ENCODE data around the gene ALG9.
"Not testable (repeated sequence)": the region's sequence is repeated elsewhere in the genome, so short reads cannot be mapped to it uniquely, and the experiment has no call there.

The ALG9 gene

DNA sequence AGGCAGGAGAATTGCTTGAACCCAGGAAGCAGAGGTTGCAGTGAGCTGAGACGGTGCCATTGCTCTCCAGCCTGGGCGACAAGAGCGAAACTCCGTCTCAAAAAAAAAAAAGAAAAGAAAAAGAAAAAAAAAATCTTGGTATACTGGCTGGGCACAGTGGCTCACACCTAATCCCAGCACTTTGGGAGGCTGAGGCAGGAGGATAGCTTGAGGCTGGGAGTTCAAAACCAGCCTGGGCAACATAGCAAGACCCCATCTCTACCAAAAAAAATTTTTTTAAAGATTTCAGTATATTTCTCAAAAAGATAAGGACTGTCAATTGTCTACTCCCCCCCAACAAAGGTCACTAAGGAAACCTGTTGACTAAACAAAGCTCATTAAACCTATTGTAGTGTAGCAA, 13.7 kb upstream of the ALG9 start:
- DNase-seq (ENCODE audit: low read depth in 2 of 2, low spot score in 1 of 2) = not testable (repeated sequence)

DNA sequence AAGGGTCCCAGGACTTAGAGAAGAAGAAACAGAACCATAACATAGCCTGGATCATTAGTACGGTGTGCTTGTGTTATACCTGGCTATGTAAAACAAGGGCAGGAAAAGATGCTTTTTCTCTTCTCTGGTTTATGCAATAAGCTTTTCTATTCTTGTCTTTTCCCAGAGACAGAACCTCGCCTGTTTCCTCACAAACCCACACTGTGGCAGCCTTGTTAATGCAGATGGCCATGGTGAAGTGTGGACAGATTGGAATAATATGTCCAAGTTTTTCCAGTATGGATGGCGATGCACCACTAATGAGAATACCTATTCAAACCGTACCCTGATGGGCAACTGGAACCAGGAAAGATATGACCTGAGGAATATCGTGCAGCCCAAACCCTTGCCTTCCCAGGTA, 10.8 kb upstream of the ALG9 start:
- DNase-seq (ENCODE audit: low read depth in 2 of 2, low spot score in 1 of 2) = no peak

DNA sequence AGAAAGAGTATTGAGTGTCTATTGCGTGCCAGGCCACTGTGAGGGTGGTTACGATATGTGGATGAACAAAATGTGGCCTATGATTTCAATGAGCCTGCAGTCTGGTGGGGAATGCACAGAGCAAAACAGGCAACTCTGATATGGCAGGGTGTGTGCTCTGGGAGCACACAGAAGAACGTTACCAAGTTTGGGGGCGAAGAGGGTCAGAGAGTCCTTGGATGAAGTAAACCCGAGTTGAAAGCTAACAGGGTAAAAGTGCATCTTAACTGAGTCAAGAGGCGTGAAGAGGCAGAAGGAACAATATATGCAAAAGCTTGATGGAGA, 8.2 kb upstream of the ALG9 start:
- no peak for DNase-seq (ENCODE audit: low read depth in 2 of 2, low spot score in 1 of 2)

DNA sequence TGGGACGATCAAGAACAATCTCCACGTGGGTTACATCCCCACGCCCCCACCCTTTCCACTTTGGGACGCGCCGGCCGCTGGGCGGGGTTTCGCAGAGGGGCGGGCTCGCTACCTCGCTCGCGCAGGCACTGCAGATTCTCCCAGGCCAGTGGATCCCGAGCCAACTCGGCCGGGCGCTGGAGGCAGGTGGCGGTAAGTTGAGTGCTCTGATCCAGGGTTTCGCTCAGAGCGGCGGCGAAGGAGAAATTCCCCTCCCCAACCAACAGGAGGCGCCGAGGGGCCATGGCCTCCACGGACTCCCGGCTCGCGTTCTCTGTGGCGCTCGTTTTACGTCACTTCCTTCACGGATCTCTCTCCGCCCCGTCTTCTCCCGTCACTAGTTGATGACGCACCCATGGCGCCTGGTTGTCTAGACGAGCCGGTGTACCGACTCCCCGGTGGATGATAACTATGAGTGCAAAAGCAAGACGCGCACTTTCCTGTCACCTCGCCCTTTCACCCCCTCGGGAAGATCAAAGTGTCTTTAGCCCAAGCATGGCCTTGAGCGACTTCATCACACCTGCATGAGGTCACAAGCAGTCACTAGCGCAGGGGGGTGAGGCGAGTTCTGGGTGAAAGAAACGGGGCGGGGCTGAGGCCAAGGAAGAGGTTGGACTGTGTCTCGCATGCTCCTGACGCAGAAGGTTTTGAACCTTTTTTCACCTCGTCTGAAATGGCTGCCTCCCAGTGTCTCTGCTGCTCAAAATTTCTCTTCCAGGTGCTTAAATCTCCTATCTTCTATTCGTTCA, 7.7 kb upstream of the ALG9 start, which contains the start of the genes CFAP68 and FDXACB1:
Gene CFAP68 (plus strand): TSS at position 693 of the 788 bp plus-strand sequence. CDS start 20 bp downstream, at position 713.
Gene FDXACB1 (minus strand): TSS at position 317 of the 788 bp plus-strand sequence. CDS start 33 bp downstream, at position 284.
- DNase-seq (ENCODE audit: low read depth in 2 of 2, low spot score in 1 of 2) = peak; percentile 89

DNA sequence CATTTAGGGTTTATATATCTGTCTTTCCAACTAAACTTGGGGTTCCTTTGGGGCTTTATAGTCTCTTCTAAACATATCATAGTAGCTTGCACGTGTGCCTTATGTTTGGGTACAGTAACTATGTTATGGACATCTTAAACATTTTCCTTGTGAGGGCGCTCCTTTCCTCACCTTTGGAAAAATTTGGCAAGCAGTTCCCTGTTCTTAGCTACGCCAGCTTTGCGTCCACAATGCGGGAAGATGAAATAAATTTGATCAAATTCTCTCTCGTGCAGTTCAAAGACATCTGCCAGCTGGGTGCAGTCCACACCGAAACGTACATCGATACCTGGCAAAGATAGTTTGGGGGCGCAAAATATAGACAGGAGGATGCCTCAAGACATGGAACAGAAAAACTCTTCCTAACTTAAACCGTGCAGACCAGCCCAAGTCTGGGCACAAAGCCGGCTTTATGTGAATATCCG, 7.0 kb upstream of the ALG9 start:
- no peak for DNase-seq (ENCODE audit: low read depth in 2 of 2, low spot score in 1 of 2)

DNA sequence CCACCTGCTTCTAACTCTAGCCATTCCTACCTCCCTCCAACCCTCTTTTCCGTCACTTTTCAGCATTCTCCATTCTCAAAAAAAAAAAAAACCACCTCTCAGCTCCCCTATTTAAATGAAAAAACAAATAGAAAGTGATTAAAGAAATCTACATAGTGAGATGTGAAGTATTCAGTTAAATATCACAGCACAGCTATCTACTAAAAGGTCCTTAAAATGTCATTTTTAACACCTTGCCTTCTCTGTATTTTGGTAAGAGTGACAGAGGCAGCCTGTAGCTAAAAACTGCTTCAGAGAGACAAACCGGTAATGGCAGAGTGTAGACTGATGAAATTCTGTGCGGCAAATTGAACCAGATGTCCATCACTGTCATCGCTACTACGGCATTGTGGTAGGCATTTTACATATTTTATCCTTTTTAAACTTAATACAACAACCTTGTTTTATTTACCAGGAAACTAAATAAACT, 346 bp upstream of the ALG9 start:
- DNase-seq (ENCODE audit: low read depth in 2 of 2, low spot score in 1 of 2) = no peak

DNA sequence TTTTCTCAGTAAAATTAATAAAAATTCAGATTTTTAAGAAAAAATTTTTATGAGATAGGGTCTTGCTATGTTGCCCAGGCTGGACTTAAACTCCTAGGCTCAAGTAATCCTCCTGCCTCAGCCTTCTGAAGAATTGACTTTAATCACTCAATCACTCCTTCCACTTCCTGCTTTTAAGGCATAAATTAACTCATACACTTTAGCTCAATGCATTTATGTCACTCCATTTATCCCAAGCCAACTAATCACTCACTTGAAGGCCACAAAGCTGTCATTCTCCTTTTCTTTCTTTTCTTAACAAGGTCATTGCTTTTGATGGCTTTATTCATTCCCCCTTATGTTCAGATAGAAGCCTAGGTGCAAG, 877 bp downstream of the ALG9 start:
- no peak for DNase-seq (ENCODE audit: low read depth in 2 of 2, low spot score in 1 of 2)

DNA sequence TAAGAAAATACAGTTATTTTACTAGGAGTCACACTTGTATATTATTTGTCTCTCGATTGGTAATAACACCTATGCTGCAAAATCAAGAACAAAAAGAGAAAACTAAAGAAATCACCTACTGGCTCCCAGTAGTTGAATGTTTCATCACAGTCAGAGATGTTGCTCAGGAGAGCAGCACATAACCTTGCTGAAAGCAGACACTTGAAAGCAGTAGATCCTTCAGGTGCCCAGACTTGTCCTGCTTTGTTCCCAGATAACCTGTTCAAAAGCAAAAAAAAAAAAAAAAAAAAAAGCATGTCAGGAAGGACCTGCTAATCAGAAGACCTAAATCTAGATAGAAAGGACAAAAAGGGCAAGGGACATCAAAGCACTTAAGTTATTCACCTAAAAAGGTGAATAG, 1.3 kb downstream of the ALG9 start:
- no peak for DNase-seq (ENCODE audit: low read depth in 2 of 2, low spot score in 1 of 2)

DNA sequence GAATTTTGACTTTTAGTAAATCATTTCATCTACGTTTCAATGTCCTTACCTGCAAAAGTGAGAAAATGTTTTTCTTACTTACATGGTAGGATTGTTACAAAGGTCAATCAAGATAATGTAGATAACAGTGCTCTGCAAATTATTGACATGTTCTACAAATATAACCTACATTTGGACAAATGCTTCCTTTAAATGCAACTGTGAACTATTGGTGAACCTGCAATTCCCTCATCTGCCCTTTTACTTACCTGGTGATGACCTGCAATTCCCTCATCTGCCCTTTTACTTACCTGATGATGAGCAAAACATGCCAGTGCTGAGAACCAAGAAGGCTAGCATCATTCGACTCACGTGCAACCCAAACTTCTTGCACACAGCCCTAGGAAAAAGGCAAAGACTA, 11.1 kb downstream of the ALG9 start:
- DNase-seq (ENCODE audit: low read depth in 2 of 2, low spot score in 1 of 2) = no peak

DNA sequence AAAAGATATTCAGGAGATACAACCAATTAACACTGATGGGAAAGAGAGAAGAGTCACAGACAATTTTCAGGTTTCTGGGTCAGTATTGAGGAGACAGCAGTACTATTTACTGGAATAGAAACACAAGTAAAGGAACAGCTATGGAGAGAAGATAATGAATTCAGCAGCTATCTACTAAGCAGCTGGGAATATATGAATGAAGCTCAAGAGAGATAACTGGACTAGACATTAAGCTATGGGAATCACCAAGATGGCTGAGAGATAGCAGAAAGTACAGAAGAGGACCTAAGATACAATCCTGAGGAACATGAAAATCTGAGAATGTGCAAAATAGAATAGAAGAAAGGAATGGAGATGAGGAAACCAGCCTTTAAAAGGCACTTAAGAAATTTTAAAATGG, 15.9 kb downstream of the ALG9 start:
- no peak for DNase-seq (ENCODE audit: low read depth in 2 of 2, low spot score in 1 of 2)

DNA sequence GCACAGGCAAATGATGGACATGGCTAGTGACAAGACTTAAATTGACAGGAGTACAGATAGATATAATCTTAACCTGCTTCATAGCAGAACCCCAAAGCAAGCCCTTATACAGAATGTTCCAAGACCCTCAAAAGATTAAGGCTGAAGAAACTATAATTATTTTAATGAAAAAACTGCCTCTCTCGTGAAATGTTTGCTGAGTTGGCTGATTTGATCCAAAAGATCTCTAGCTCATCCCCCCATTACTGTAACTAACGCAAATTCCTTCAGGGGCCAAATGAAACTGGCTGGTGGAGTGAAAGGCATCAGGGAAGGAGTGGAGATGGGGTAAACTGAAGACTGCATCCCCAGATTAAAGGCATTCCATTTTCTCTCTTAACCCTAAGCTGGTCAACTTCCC, 19.3 kb downstream of the ALG9 start:
- no peak for DNase-seq (ENCODE audit: low read depth in 2 of 2, low spot score in 1 of 2)

DNA sequence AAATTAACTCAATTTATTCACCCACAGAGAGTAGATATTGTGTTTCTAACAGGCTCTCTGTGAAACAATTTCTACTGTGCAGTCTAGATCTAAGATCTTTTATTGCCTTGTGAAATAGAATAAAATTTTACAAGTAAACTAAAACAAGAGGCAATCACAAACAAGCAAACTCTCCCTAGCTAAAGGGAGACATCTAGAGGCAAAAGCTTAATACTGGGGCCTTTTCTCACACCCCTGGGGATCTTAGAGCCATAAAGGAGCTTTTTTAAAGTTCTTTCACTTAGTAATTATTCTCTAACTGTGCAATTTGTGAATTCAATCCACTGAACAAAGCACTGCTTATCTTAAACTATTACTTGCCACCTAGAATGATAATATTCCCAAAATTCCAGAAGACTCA, 19.7 kb downstream of the ALG9 start:
- no peak for DNase-seq (ENCODE audit: low read depth in 2 of 2, low spot score in 1 of 2)

DNA sequence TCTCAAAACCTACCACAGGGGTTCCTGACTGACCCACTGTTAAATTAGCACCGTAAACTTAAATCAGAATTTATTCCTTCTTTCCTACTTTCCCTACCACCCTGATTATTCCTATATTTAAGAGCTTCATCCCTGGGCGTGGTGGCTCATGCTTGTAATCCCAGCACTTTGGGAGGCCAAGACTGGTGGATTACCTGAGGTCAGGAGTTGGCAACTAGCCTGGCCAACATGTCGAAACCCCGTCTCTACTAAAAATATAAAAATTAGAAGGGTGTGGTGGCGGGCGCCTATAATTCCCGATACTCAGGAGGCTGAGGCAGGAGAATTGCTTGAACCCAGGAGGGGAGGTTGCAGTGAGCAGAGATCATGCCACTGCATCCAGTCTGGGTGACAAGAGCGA, 20.3 kb downstream of the ALG9 start:
- DNase-seq (ENCODE audit: low read depth in 2 of 2, low spot score in 1 of 2) = no peak

DNA sequence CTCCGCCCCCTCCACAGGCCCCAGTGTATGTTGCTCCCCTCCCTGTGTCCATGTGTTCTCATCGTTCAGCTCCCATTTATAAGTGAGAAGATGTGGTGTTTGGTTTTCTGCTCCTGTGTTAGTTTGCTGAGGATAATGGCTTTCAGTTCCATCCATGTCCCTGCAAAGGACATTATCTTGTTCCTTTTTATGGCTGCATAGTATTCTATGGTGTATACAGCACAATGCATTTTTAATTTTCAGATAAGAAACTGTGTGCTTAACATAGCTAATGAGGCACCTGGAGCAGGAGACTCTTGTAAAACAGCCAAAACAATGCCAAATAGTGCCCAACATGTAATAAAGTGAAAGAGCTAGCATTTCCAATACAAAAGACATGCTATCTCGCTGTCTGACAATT, 21.8 kb downstream of the ALG9 start:
- no peak for DNase-seq (ENCODE audit: low read depth in 2 of 2, low spot score in 1 of 2)

DNA sequence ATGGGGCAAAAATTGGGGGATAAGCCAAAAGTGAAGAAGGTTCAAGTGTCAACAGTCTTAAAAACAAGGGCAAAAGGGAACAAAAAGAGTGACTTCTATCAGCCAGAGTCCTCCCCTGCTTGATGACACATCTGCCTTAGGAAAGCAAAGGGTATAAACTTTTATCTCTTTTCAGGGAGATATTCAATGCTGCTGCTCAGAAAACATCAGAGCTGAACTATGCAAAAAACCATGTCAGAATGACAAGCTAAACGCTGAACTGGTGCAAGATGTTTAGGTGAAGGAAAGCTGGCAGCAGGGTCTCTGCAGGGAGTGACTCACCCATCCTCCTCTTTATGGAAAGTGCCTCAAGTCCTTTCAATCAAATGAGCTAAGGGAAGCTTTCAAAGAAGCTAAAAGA, 24.7 kb downstream of the ALG9 start:
- no peak for DNase-seq (ENCODE audit: low read depth in 2 of 2, low spot score in 1 of 2)

DNA sequence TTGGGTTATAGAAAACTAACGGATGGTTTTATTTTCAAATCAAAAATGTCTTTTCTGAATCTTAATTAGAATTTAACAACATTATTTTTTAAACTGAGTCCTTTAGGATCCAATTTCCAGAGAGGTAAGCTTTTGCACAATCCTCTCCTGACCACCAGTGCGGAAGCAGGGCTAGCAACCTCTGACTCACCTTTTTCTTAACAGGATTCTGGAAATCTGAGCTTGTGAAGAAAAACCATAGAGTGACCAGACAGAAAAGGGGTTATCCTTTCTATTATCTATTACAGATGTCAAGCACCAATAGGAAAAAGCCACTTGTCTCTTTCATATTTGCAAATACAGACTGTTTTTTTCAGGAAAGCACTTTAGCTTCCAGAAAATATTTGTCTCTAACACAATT, 25.3 kb downstream of the ALG9 start:
- no peak for DNase-seq (ENCODE audit: low read depth in 2 of 2, low spot score in 1 of 2)

DNA sequence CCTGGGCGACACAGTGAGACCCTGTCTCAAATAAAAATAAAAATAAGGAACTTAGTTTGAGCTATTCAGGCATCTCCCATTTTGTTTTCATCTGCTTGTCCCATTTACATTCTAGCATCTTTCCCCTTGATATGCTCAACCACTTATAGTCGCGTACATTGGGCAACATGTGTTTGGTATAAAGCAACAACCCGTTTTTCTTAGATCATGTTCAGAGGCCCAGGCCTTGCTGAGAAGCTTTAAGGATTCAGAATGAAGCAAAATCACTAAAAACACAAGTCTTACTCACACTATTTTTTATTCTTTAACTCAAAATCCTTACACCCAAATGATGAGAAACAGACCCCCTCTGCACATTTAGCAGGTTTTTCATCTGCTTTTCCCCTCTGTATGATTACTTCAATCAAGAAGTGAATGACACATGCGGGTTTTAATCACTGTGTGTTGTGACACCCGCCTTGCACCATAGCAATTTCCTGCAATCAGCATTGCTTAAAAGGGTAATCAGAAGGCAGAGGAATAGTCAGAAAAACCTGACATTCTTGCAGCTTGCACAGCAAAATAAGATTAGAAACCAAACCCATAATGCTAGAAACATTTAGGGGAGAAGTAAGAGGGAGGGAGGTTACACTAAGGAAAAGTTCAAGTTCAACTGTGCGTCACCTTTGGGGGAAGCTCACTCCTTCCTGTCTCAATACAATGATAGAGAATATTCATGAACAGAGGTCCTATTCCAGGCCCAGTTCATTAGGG, 25.9 kb downstream of the ALG9 start:
- no peak for DNase-seq (ENCODE audit: low read depth in 2 of 2, low spot score in 1 of 2)

DNA sequence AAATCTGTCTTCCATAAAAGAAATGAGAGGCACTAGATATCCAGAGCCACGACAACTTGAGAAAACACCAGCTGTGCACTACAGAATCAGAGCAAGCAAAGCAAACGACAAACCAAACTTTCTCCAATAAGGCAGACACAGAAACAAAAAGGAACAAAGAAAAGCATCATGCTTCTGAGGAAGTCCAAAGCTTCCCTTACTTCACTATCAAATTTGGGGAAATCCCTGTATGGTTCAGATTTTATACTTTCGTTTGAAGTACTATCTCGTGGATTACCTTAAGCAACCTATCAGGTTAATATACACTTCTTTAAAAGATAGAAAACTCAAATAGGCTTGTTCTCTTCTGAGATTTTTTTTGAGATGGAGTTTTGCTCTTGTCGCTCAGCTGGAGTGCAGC, 27.7 kb downstream of the ALG9 start:
- DNase-seq (ENCODE audit: low read depth in 2 of 2, low spot score in 1 of 2) = no peak

DNA sequence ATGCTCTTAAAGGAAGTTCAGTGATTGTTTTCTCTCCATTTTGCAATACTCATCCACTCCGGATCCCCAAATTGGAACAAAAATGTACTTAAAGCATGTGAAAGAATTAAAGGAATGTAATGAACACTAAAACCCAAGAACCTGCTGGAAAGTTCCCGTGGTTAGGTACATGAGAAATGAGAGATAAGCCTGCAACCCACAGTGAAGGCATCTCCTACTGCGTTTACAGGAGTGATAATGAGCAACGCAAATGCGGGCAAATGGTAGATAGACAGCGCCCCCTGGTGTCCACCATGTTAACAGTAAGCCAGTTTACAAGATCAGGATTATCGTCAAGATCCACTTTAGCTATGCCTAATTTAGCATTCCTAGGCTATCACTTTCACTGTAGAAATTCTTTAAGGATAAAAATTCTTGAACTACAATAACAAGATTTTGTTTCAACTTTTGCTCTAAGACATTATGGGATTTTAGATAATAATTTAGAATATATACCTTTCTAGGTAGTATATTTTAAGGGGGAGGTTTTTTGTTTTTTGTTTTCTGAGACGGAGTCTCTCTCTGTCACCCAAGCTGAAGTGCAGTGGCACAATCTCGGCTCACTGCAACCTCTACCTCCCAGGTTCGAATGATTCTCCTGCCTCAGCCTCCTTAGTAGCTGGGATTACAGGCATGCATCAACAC, 29.9 kb downstream of the ALG9 start:
- peak; percentile 67 to 90 for DNase-seq (ENCODE audit: low read depth in 2 of 2, low spot score in 1 of 2)

DNA sequence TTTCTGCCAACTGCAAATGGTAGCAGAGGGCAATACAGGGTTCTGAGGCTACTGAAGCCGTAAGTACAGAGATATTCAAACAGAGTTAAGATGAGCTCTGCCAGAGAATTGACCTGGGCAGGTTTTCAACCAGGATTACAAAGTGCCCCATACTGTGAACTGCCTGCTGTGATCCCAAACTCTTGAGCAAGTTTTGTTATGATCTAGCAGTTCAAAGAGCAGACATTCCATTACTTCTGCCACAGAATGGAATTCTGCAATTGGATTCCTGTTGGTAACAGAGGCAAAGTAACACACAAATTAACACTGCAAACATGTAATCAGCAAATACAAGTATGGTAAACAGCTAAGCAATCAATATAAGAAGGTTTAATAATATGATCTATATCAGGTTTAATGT, 31.2 kb downstream of the ALG9 start:
- DNase-seq (ENCODE audit: low read depth in 2 of 2, low spot score in 1 of 2) = no peak

DNA sequence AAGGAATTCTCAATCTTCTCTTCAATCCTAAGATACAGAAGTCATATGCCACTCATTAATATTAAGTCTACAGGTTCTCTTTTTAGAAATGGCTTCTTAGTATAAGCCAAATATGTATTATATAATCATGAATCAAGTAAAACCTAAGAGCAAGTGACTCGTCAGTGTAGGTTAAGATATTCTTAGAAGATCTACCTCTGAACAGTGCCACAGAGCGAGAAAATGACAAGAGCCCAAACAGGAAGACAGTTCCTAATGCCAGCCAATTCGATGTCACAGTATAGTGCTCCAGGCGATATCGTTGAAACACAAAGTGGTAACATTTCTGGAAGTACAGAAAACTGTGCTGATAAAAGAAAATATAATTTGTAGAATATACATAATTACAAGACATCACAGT, 33.3 kb downstream of the ALG9 start:
- DNase-seq (ENCODE audit: low read depth in 2 of 2, low spot score in 1 of 2) = no peak

DNA sequence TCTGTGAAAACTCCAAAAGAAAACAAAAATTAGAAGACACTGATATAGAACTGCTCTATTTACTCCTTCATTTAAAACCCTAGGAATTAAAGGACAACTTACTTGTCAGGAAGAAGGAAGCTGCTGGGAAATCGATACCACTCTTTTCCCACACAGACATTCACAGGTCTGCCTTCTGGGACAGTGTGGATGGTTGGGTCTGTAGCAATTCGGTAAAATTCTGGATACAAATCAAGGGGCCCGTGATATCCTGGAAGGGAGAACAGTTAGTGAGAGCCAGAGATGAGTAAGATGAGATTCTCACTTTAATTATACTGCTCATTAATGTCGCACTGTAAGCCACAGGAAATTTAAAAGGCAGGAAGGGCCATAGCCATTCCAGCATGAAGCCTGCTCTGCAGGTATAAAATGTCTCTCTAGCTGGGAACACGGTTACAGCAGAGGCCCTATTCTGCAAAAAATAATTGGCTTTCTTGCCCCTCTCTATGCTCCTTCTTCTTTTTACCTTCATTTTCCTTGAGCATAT, 34.0 kb downstream of the ALG9 start:
- no peak for DNase-seq (ENCODE audit: low read depth in 2 of 2, low spot score in 1 of 2)

All from stimulated activated CD8-positive, alpha-beta memory T cell treated with anti-CD3 and anti-CD28 coated beads, Interleukin-4, amount 100 ng/mL, for 4 hours (primary cell).